RWPE1 (cell line): Measurements from ENCODE around the gene C15orf61.
A peak's percentile ranks its signal among the peaks of the same experiment; 100 is the strongest.

Source experiments
- CTCF ChIA-PET: fragments of 350-600 bp; sonication (Branson Sonifier 250); formaldehyde crosslinking; extraction: SDS; loops from one replicate; lab custom pipeline; 2021; lab: Yijun Ruan, JAX
- POLR2A ChIA-PET: fragments of 400-600 bp; formaldehyde crosslinking; extraction: SDS; loops from one replicate; lab custom pipeline; 2020; ENCODE audit warnings: antibody characterized with exemption; ENCODE audit not compliant: low non-redundant PET; lab: Yijun Ruan, JAX
- DNase-seq: peaks from one replicate; pipeline ENCODE4 v3.0.0; 2012; ENCODE audit warnings: low spot score
- H3K27ac ChIP-seq: fragments of 450-650 bp; 2 replicates; pipeline ENCODE4 v1.5.1; 2017
- TF ChIP-seq, protein P1 (sequence below): fragments of 450-650 bp; conservative IDR thresholded peaks from 2 replicates; pipeline ENCODE4 v1.5.1; 2017; ENCODE audit warnings: low read depth, mild to moderate bottlenecking

Gene C15orf61

DNA sequence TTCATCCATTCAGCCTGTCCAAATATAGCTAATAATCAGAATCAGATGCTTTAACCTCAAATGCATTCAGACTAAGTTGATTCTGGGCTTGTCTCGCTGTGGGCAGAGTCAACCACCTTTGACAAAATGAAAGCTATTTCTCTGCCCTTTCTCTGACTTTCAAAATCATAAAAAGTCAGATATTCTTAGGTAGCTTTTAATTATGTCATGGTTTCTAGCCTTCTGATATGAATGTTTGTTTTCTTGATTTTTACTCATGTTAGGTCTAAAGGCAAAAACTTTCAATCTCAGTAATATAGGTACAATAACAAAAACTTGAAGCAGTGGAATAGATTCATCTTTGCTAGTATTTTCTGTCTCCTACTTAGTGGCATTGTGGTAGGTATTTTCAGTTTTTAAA is 25.3 kb upstream of the C15orf61 start:
- ChIA-PET POLR2A (no interaction called here), CTCF (interaction anchor here (0.6 kb wide), 2 partner anchors 25 to 776 kb away, joined by 3 to 7 read pairs; partner anchors contain the start of gene C15orf61)
- H3K27ac ChIP-seq = no peak overlapping the region
- TF ChIP-seq, protein P1, sequence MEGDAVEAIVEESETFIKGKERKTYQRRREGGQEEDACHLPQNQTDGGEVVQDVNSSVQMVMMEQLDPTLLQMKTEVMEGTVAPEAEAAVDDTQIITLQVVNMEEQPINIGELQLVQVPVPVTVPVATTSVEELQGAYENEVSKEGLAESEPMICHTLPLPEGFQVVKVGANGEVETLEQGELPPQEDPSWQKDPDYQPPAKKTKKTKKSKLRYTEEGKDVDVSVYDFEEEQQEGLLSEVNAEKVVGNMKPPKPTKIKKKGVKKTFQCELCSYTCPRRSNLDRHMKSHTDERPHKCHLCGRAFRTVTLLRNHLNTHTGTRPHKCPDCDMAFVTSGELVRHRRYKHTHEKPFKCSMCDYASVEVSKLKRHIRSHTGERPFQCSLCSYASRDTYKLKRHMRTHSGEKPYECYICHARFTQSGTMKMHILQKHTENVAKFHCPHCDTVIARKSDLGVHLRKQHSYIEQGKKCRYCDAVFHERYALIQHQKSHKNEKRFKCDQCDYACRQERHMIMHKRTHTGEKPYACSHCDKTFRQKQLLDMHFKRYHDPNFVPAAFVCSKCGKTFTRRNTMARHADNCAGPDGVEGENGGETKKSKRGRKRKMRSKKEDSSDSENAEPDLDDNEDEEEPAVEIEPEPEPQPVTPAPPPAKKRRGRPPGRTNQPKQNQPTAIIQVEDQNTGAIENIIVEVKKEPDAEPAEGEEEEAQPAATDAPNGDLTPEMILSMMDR = no peak
- no peak for DNase-seq

DNA sequence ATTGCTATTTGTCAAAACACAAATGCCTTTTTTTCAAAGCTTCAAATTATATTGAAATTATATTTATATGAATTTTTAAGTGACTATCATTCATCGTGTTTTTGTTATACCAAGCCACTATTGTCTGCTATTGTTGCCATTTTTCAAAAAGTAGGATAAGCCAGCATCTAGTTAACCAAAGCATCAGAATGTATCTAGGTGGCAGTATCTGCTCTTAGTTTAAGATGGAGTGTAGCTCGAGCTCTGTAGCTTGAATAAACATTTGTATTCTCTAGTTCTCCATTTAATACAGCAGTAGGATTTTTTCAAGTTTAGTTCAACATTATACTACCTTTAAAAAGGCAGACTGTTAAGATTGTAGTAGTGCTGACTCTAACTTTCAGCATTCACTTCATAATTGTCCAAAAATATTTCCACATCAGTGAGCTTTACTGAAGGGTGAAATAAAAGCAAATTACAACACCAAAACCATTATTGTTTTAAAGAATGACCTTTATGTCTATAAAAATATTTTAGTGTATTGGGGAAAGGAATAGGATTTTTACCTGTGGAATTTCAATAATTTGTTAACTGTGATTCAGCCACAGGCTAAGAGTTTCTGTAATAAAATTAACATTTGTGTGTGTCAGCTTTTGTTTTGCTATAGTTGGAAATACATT is 19.6 kb upstream of the C15orf61 start:
- TF ChIP-seq, protein P1 = peak; percentile 45; the same call in 1 of the 2 replicates
- ChIA-PET POLR2A (no interaction called here), CTCF (interaction anchor here (0.6 to 0.7 kb wide), 5 partner anchors 14 to 852 kb away, joined by 3 read pairs; no protein-coding TSS in a partner anchor)
- H3K27ac ChIP-seq = no peak overlapping the region
- DNase-seq = peak; percentile 11

DNA sequence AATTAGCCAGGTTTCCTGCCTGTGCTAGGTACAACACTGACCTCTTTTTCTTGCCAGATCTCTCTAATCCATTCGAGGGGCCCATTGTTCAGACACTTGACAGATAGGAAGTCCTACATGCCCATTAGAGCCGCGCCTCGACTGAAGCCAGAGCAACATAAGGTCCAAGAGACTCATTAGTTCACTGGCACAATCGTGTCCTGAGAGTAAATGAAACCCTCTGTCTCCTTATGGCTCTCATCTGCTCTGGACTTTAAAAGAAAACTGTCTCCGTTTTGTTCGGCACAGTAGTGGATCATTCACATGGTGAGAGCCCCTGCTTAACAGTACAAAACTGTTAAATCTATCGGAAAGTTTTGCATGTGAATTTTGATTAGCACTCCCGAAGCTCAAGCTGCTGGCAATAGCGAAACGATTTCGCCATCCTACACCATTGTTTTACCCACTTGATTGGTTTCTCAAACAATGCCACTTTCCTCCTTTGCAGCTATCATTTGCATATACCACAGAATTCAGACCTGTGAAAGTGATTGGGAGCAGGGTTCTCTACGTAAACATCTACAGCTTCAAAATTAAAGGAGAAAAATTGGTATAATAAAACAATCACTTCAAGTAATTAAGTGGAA is 19.0 kb upstream of the C15orf61 start:
- H3K27ac ChIP-seq = no peak overlapping the region
- TF ChIP-seq, protein P1 = no peak
- no peak for DNase-seq
- CTCF ChIA-PET = interaction anchor here (0.6 to 0.7 kb wide), 2 partner anchors 639 to 851 kb away, joined by 3 read pairs; no protein-coding TSS in a partner anchor
- POLR2A ChIA-PET = no interaction called here

DNA sequence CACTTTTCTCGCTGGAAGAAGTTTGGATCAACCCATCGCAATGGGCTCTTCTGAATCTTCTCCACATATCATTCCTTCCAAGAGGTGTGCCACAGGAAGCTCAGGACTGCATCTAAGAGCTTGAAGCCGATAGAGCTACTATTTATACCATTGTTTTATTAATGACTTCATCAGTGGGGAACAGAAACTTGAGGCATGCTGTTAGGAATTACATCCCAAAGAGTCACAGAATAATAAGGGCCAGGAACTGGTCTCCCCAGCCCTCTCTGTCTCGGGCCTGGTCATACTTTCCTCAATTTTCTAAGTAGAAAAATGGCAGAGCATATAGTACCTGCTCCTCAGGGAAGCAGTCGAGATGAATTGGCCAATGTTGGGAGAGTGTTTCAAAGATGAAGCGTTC is 16.9 kb upstream of the C15orf61 start:
- TF ChIP-seq, protein P1 = no peak
- H3K27ac ChIP-seq = no peak overlapping the region
- no peak for DNase-seq
- ChIA-PET POLR2A (no interaction called here), CTCF (interaction anchor here (0.7 kb wide), 1 partner anchor 91 kb away, joined by 3 read pairs; no protein-coding TSS in a partner anchor)

DNA sequence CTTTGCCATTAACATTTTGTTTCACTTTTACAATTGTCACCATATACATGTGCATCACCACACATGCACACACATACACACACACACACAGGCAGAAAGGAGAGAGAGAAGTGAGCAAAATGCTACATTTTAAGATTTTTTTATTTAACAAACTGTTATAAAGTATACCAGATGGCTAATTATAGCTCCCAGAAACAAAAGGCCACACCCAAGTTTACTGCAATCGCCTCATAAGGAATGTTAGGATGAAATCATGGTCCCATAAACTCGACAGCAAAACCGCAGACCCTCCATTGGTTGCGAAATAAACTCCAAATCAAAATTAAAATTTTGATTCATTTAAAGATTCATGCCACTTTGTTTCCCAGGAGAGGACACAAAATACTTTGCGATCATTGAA is 16.1 kb upstream of the C15orf61 start:
- H3K27ac ChIP-seq = no peak overlapping the region
- no peak for DNase-seq
- ChIA-PET CTCF (interaction anchor here (0.5 kb wide), 1 partner anchor 315 kb away, joined by 3 read pairs; no protein-coding TSS in a partner anchor), POLR2A (no interaction called here)
- TF ChIP-seq, protein P1 = no peak

DNA sequence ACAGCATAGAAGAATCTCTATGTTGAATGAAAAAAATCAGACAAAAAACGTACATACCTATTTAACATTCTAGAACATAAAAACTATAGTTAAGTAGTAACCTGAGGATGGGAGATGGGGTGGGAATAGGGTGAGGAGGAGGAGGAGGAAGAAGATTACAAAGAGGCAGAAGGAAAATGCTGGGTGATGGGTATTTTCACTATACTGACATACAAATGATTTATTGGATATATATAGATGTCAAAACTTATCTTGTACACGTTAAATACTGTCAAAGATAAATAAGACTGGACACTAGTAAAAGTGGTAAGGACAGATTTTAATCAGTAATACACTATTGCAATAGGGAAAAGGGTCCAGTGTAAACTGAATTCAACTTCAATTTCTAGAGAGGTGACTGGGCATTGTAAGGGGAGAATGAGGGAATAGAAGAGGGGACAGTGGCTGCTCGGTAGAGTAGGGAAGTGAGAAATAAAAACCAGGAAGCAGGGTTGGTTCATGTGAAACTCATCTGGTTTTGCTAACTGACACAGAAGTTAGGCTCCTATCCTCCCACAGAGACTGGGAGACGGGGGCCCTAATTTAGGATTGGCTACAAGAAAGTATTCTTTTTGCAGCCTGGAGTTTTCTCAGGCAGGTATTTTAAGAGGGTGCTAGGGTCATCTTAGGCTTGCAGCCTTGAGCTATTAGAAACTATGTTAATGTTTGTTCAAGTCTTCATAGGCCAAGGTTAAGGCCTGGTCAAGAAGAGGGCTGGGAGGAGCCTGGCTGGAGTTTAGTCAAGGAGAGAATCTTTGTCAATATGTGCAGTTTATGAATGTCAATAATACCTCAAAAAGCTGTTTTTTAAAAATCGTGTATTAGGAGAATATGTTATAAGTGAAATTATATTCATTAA is 15.0 kb upstream of the C15orf61 start:
- TF ChIP-seq, protein P1 = no peak
- POLR2A ChIA-PET = no interaction called here
- no peak for DNase-seq
- no peak overlapping the region for H3K27ac ChIP-seq
- CTCF ChIA-PET = no interaction called here
